CD4-positive, alpha-beta memory T cell (primary cell): Measurements from ENCODE around the gene TTC5. TPM values are rescaled to one million over a fixed set of nuclear protein-coding genes. Genes with fewer than 3 reads are reported as not detected.
"Not testable (repeated sequence)": the region's sequence is repeated elsewhere in the genome, so short reads cannot be mapped to it uniquely, and the experiment has no call there.

Experiments
- CTCF ChIA-PET: fragments of 350-600 bp; sonication (Branson Sonifier 250); formaldehyde crosslinking; loops from one replicate; lab custom pipeline; 2021; ENCODE audit warnings: inconsistent platforms; ENCODE audit not compliant: partially characterized antibody; lab: Charles Lee
- POLR2A ChIA-PET: fragments of 350-600 bp; sonication (Branson Sonifier 250); formaldehyde crosslinking; loops from one replicate; lab custom pipeline; 2021; ENCODE audit not compliant: partially characterized antibody; lab: Charles Lee
- DNase-seq, 5 donors: peaks; one replicate each; pipeline versions ENCODE4 v3.0.0 to v3.0.0-alpha.2; 2020 to 2022; ENCODE audit warnings: mixed read lengths in 1 of 5
- H3K27ac ChIP-seq: one replicate; pipeline ENCODE4 v1.7.0; 2013; ENCODE audit warnings: low read depth, low read length
- H3K27me3 ChIP-seq: 2 replicates; pipeline ENCODE4 v1.7.0; 2013; ENCODE audit warnings: mild to moderate bottlenecking, low read length, moderate library complexity; ENCODE audit not compliant: insufficient read depth
- H3K36me3 ChIP-seq: 2 replicates; pipeline ENCODE4 v1.7.0; 2013; ENCODE audit warnings: mild to moderate bottlenecking, low read length, moderate library complexity; ENCODE audit not compliant: insufficient read depth
- H3K4me1 ChIP-seq: 2 replicates; pipeline ENCODE4 v1.7.0; 2013; ENCODE audit warnings: mild to moderate bottlenecking, low read length, moderate library complexity; ENCODE audit not compliant: insufficient read depth
- H3K4me3 ChIP-seq, 2 donors: one replicate each; pipeline ENCODE4 v1.7.0; 2013; ENCODE audit warnings: low read length in 2 of 2, mild to moderate bottlenecking in 1 of 2
- H3K9me3 ChIP-seq, 2 donors: one replicate each; pipeline ENCODE4 v1.7.0; 2013; ENCODE audit warnings: low read length in 2 of 2, control low read depth in 1 of 2; ENCODE audit not compliant: control insufficient read depth in 1 of 2
- H3K27ac Mint-ChIP-seq, 7 donors: one replicate each; pipeline ENCODE4 v1.8.0; 2020 to 2021; ENCODE audit warnings: mixed read lengths in 7 of 7, mild to moderate bottlenecking in 6 of 7, inconsistent platforms in 3 of 7, moderate library complexity in 3 of 7
- H3K27me3 Mint-ChIP-seq, 2 donors: one replicate each; pipeline ENCODE4 v1.8.0; 2020 to 2021; ENCODE audit warnings: mixed read lengths in 2 of 2
- H3K36me3 Mint-ChIP-seq, 2 donors: one replicate each; pipeline ENCODE4 v1.8.0; 2020 to 2021; ENCODE audit warnings: mixed read lengths in 2 of 2, inconsistent platforms in 1 of 2, mild to moderate bottlenecking in 1 of 2
- H3K4me1 Mint-ChIP-seq, 4 donors: one replicate each; pipeline ENCODE4 v1.8.0; 2020 to 2021; ENCODE audit warnings: mixed read lengths in 4 of 4, mild to moderate bottlenecking in 1 of 4
- H3K4me3 Mint-ChIP-seq, 8 donors: one replicate each; pipeline ENCODE4 v1.8.0; 2020 to 2021; ENCODE audit warnings: mixed read lengths in 8 of 8, mild to moderate bottlenecking in 7 of 8, moderate library complexity in 6 of 8, inconsistent platforms in 3 of 8
- H3K9me3 Mint-ChIP-seq, 8 donors: one replicate each; pipeline ENCODE4 v1.8.0; 2020 to 2021; ENCODE audit warnings: mixed read lengths in 8 of 8, mild to moderate bottlenecking in 5 of 8, inconsistent platforms in 3 of 8, moderate library complexity in 1 of 8
- intact Hi-C: fragments of 100-400 bp; cut with micrococcal nuclease; formaldehyde crosslinking; loops from one replicate; pipeline ENCODE4 v1.15.1; 2023
- polyA plus RNA-seq, 2 donors: library from polyadenylated mRNA; unstranded; fragments of 300-500 nt; fragmentation: Illumina TruSeq; gene quantifications; one replicate each; pipeline ENCODE4 v1.2.3, GENCODE V29; 2021
- total RNA-seq, 2 experiments: library from RNA; stranded (reverse); gene quantifications; one replicate each; pipeline ENCODE4 v1.2.3, GENCODE V29; 2021

Gene TTC5
- total and polyA plus RNA-seq, 4 experiments from 2014 or later = 23.8 to 26.1 (median 26.0) TPM

DNA sequence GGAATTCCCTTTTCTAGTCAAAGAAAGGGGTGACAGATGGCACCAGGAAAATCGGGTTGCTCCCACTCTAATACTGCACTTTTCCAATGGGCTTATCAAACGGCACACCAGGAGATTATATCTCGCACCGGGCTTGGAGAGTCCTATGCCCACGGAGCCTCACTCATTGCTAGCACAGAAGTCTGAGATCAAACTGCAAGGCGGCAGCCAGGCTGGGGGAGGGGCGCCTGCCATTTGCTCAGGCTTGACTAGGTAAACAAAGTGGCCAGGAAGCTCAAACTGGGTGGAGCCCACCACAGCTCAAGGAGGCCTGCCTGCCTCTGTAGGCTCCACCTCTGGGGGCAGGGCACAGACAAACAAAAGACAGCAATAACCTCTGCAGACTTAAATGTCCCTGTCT lies 25.5 kb downstream of the TTC5 start:
- H3K4me1 Mint-ChIP-seq = peaks cover 17 to 48% (median 31%) of the 10 kb centered on the region in 4 donors
- peak in 4 of 5 donors; percentile 6 to 31 (median 12) for DNase-seq
- H3K27me3 ChIP-seq, POLR2A ChIA-PET, intact Hi-C loops, H3K4me3 ChIP-seq, H3K36me3 ChIP-seq, H3K27me3 Mint-ChIP-seq, H3K9me3 ChIP-seq, H3K27ac ChIP-seq, CTCF ChIA-PET: not testable (repeated sequence)
- peak overlapping the region in 6 of 7 donors; percentile 21 to 89 (median 52) for H3K27ac Mint-ChIP-seq
- peak overlapping the region in 5 of 8 donors; percentile 17 to 82 (median 49) for H3K4me3 Mint-ChIP-seq
- H3K9me3 Mint-ChIP-seq = peaks cover 2 to 21% (median 10%) of the 10 kb centered on the region in 8 donors
- H3K4me1 ChIP-seq = peaks cover 26% of the 10 kb centered on the region
- H3K36me3 Mint-ChIP-seq = peaks cover 56 to 72% of the 10 kb centered on the region in 2 donors

- Mint-ChIP-seq H3K4me1 (peaks cover 17 to 48% (median 30%) of the 10 kb centered on the region in 4 donors), H3K4me3 (peak overlapping the region in 3 of 8 donors; percentile 12 to 65 (median 33)), H3K9me3 (peaks cover 6 to 36% (median 25%) of the 10 kb centered on the region in 8 donors), H3K27me3 (no peaks in the 10 kb centered on the region), H3K36me3 (peaks cover 62 to 79% of the 10 kb centered on the region in 2 donors), H3K27ac (peak overlapping the region in 3 of 7 donors; percentile 17 to 48 (median 22))
- Histone ChIP-seq H3K27me3 (no peaks in the 10 kb centered on the region), H3K9me3 (no peaks in the 10 kb centered on the region), H3K36me3 (no peaks in the 10 kb centered on the region), H3K4me1 (peaks cover 26% of the 10 kb centered on the region), H3K27ac (no peak overlapping the region), H3K4me3 (no peak overlapping the region)
- DNase-seq = peak in 2 of 5 donors; percentile 1
- intact Hi-C loops = no loop called here
- CTCF ChIA-PET = no interaction called here
- POLR2A ChIA-PET = interaction anchor here (1.3 kb wide), 1 partner anchor 27 kb away, joined by 5 read pairs; no protein-coding TSS in a partner anchor
These were observed 27.3 kb downstream of the TTC5 start for GRCh38 chr14:20278414-20278813.

DNA sequence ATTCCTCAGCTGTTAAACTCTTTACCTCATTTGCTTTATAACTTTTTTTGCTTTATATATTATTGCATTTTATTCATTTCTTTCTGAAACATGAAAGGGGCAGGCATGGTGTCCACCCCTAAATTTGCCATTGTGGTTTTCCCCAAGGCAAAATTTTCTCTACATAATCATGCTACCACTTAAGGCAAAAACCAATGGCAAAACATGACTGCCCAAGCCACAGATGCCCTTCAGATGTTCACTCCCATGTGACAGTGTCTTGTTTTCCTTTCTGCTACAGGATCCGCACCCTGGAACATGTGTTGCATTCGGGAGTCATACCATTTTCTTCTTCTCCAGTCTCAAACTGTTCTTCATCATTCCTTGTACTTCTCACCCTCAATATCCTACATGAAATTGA lies 28.3 kb downstream of the TTC5 start:
- Mint-ChIP-seq H3K27ac (peak overlapping the region in 1 of 7 donors; percentile 29), H3K4me3 (no peak overlapping the region), H3K4me1 (peaks cover 14 to 43% (median 26%) of the 10 kb centered on the region in 4 donors), H3K36me3 (peaks cover 59 to 79% of the 10 kb centered on the region in 2 donors), H3K9me3 (peaks cover 7 to 42% (median 33%) of the 10 kb centered on the region in 8 donors), H3K27me3 (no peaks in the 10 kb centered on the region)
- no peaks in the 10 kb centered on the region for H3K27me3 ChIP-seq
- DNase-seq = no peak
- H3K27ac ChIP-seq = no peak overlapping the region
- intact Hi-C loops = no loop called here
- ChIA-PET POLR2A (no interaction called here), CTCF (no interaction called here)
- peaks cover 0 to 3% of the 10 kb centered on the region in 2 donors for H3K9me3 ChIP-seq
- H3K4me1 ChIP-seq = peaks cover 26% of the 10 kb centered on the region
- no peaks in the 10 kb centered on the region for H3K36me3 ChIP-seq
- no peak overlapping the region for H3K4me3 ChIP-seq

GRCh38 chr14:20274062-20274461 lies 31.7 kb downstream of the TTC5 start:
- no peak overlapping the region for H3K4me3 Mint-ChIP-seq
- no peaks in the 10 kb centered on the region for H3K27me3 ChIP-seq
- H3K27ac ChIP-seq = no peak overlapping the region
- POLR2A ChIA-PET = no interaction called here
- peaks cover 10 to 47% (median 40%) of the 10 kb centered on the region in 8 donors for H3K9me3 Mint-ChIP-seq
- H3K36me3 Mint-ChIP-seq = peaks cover 51 to 69% of the 10 kb centered on the region in 2 donors
- DNase-seq = no peak
- no peaks in the 10 kb centered on the region for H3K27me3 Mint-ChIP-seq
- H3K9me3 ChIP-seq = peaks cover 0 to 3% of the 10 kb centered on the region in 2 donors
- no peaks in the 10 kb centered on the region for H3K36me3 ChIP-seq
- H3K4me3 ChIP-seq = no peak overlapping the region
- peaks cover 6 to 17% (median 9%) of the 10 kb centered on the region in 4 donors for H3K4me1 Mint-ChIP-seq
- intact Hi-C loops = no loop called here
- H3K27ac Mint-ChIP-seq = no peak overlapping the region
- H3K4me1 ChIP-seq = peaks cover 10% of the 10 kb centered on the region
- CTCF ChIA-PET = no interaction called here

DNA sequence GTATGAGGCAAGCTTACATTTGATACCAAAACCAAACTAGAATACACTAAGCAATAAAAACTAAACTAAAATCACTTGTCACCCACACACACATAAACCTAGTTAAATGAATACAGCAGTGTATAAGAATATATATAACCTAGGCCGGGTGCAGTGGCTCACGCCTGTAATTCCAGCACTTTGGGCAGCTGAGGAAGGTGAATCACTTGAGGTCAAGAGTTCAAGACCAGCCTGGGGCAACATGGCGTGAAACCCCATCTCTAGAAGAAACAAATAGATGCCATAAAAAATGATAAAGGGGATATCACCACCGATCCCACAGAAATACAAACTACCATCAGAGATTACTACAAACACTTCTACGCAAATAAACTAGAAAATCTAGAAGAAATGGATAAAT lies 41.4 kb downstream of the TTC5 start:
- H3K4me3 Mint-ChIP-seq, CTCF ChIA-PET, POLR2A ChIA-PET, H3K27me3 Mint-ChIP-seq, H3K4me1 ChIP-seq, H3K9me3 ChIP-seq, H3K27me3 ChIP-seq, DNase-seq, H3K4me1 Mint-ChIP-seq, intact Hi-C loops, H3K9me3 Mint-ChIP-seq, H3K36me3 ChIP-seq, H3K27ac ChIP-seq, H3K27ac Mint-ChIP-seq, H3K4me3 ChIP-seq: not testable (repeated sequence)
- H3K36me3 Mint-ChIP-seq = peaks cover 20 to 30% of the 10 kb centered on the region in 2 donors

- Histone ChIP-seq H3K27me3 (no peaks in the 10 kb centered on the region), H3K36me3 (no peaks in the 10 kb centered on the region), H3K4me3 (no peak overlapping the region), H3K27ac (no peak overlapping the region), H3K9me3 (no peaks in the 10 kb centered on the region), H3K4me1 (no peaks in the 10 kb centered on the region)
- peaks cover 0 to 5% (median 0%) of the 10 kb centered on the region in 8 donors for H3K9me3 Mint-ChIP-seq
- POLR2A ChIA-PET = no interaction called here
- no peaks in the 10 kb centered on the region for H3K27me3 Mint-ChIP-seq
- H3K36me3 Mint-ChIP-seq = peaks cover 20 to 25% of the 10 kb centered on the region in 2 donors
- no peak overlapping the region for H3K27ac Mint-ChIP-seq
- CTCF ChIA-PET = no interaction called here
- no peaks in the 10 kb centered on the region for H3K4me1 Mint-ChIP-seq
- intact Hi-C loops = no loop called here
- DNase-seq = no peak
- no peak overlapping the region for H3K4me3 Mint-ChIP-seq
These were observed 43.1 kb downstream of the TTC5 start for GRCh38 chr14:20262642-20263128.

GRCh38 chr14:20247646-20248246 lies 58.0 kb downstream of the TTC5 start:
- Mint-ChIP-seq H3K27ac (no peak overlapping the region), H3K4me3 (no peak overlapping the region), H3K4me1 (peaks cover 0 to 1% (median 0%) of the 10 kb centered on the region in 4 donors), H3K27me3 (no peaks in the 10 kb centered on the region), H3K9me3 (peaks cover 0 to 15% (median 6%) of the 10 kb centered on the region in 8 donors), H3K36me3 (peaks cover 1 to 7% of the 10 kb centered on the region in 2 donors)
- Histone ChIP-seq H3K27ac (no peak overlapping the region), H3K36me3 (no peaks in the 10 kb centered on the region), H3K27me3 (no peaks in the 10 kb centered on the region), H3K4me3 (no peak overlapping the region), H3K9me3 (no peaks in the 10 kb centered on the region), H3K4me1 (no peaks in the 10 kb centered on the region)
- POLR2A ChIA-PET = no interaction called here
- DNase-seq = peak in 2 of 5 donors; percentile 3
- CTCF ChIA-PET = interaction anchor here (0.7 kb wide), 1 partner anchor 9 kb away, joined by 3 read pairs; no protein-coding TSS in a partner anchor
- intact Hi-C loops = no loop called here
